ENCODE data around the gene GTF2F1.

Gene GTF2F1

DNA sequence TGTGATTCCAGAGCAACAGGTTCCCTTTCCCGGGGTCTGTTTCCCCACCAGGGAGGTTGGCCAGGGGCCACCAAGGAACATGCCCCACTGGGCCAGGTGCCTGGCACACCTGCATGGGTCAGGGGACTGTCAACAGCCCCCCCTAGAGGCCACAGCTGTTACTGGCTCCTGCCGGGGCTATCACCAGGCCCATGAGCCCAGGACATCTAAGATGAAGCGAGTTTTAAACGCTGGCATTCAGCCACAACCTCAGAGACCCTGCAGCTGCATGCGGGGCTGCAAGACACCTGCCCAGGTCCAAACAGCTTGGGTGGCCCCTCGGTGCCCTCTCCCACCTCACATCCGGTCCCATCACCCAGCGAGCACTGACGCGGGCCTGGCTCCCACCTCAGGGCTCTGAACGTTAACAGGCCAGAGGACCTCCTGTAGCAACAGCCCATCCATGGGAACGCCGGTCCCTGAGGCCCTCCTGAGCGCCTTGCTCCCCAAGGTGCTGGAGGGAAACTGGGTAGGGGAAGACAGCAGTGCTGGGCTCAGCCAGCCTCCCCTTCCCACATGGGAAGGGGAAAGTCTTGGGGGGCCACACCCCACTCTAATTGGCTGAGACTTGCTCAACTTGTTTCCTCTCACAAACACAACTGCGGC lies 19.6 kb upstream of the GTF2F1 start:
- peaks cover 57% of the 10 kb centered on the region for H3K36me3 ChIP-seq (replicated peaks; ENCODE audit: low read depth, low read length)
- H2AFZ ChIP-seq (ENCODE audit: low read depth, low read length), result no peak overlapping the region
- H4K20me1 ChIP-seq (ENCODE audit: insufficient read depth, low read length), result peaks cover 10% of the 10 kb centered on the region
- H3K4me3 ChIP-seq (ENCODE audit: low read length), result no peak overlapping the region
- TF ChIP-seq, protein P1, sequence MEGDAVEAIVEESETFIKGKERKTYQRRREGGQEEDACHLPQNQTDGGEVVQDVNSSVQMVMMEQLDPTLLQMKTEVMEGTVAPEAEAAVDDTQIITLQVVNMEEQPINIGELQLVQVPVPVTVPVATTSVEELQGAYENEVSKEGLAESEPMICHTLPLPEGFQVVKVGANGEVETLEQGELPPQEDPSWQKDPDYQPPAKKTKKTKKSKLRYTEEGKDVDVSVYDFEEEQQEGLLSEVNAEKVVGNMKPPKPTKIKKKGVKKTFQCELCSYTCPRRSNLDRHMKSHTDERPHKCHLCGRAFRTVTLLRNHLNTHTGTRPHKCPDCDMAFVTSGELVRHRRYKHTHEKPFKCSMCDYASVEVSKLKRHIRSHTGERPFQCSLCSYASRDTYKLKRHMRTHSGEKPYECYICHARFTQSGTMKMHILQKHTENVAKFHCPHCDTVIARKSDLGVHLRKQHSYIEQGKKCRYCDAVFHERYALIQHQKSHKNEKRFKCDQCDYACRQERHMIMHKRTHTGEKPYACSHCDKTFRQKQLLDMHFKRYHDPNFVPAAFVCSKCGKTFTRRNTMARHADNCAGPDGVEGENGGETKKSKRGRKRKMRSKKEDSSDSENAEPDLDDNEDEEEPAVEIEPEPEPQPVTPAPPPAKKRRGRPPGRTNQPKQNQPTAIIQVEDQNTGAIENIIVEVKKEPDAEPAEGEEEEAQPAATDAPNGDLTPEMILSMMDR (IDR thresholded peaks at IDR 0.05; ENCODE audit: low read depth, low read length), result peak; percentile 60
- no peak for TF ChIP-seq EZH2phosphoT487 (IDR thresholded peaks at IDR 0.05; ENCODE audit: low read depth)
- no peak overlapping the region for H3K4me2 ChIP-seq (ENCODE audit: low read length)
- H3K9me3 ChIP-seq (ENCODE audit: insufficient read depth, low read length), result no peaks in the 10 kb centered on the region
- no peak overlapping the region for H3K27ac ChIP-seq (ENCODE audit: low read length)
- H3K79me2 ChIP-seq (ENCODE audit: low read length), result peaks cover 5% of the 10 kb centered on the region; the same call in 1 of the 2 replicates
- no peaks in the 10 kb centered on the region for H3K27me3 ChIP-seq (ENCODE audit: low read depth, low read length)
- H3K9ac ChIP-seq (ENCODE audit: low read length), result no peak overlapping the region
- H3K4me1 ChIP-seq (ENCODE audit: low read length), result no peaks in the 10 kb centered on the region

GRCh38 chr19:6412061-6412446 lies 19.1 kb upstream of the GTF2F1 start:
- Histone ChIP-seq H3K27ac (ENCODE audit: low read length) (no peak overlapping the region), H3K9ac (ENCODE audit: low read length) (no peak overlapping the region), H3K27me3 (ENCODE audit: low read depth, low read length) (no peaks in the 10 kb centered on the region), H3K36me3 (replicated peaks; ENCODE audit: low read depth, low read length) (peaks cover 51% of the 10 kb centered on the region), H3K79me2 (ENCODE audit: low read length) (peaks cover under 1% of the 10 kb centered on the region; the same call in 1 of the 2 replicates), H3K4me3 (ENCODE audit: low read length) (no peak overlapping the region), H2AFZ (ENCODE audit: low read depth, low read length) (no peak overlapping the region), H3K9me3 (ENCODE audit: insufficient read depth, low read length) (no peaks in the 10 kb centered on the region), H3K4me1 (ENCODE audit: low read length) (no peaks in the 10 kb centered on the region), H4K20me1 (ENCODE audit: insufficient read depth, low read length) (peaks cover 5% of the 10 kb centered on the region; the same call in 1 of the 2 replicates), H3K4me2 (ENCODE audit: low read length) (no peak overlapping the region)
- TF ChIP-seq EZH2phosphoT487 (IDR thresholded peaks at IDR 0.05; ENCODE audit: low read depth), result no peak
- TF ChIP-seq, protein P1 (IDR thresholded peaks at IDR 0.05; ENCODE audit: low read depth, low read length), result no peak

DNA sequence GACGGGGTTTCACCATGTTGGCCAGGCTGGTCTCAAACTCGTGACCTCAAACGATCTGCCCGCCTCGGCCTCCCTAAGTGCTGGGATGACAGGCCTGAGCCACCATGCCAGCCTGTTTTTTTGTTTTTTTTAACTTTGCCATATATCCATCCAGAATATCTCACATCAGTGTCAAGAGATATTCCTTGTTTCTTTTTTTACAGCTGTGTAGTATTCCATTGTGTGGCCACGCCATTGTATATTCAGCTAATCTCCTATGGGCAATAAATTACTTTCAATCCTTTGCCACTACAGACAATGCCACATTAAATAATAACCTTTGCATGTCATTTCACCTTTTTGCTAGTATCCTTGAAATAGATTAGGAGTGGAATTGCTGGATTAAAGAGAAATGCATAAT lies 16.4 kb upstream of the GTF2F1 start:
- H3K9ac ChIP-seq (ENCODE audit: low read length), result no peak overlapping the region
- no peaks in the 10 kb centered on the region for H3K9me3 ChIP-seq (ENCODE audit: insufficient read depth, low read length)
- no peak overlapping the region for H3K27ac ChIP-seq (ENCODE audit: low read length)
- H2AFZ ChIP-seq (ENCODE audit: low read depth, low read length), result no peak overlapping the region
- H3K36me3 ChIP-seq (replicated peaks; ENCODE audit: low read depth, low read length), result peaks cover 27% of the 10 kb centered on the region
- H3K27me3 ChIP-seq (ENCODE audit: low read depth, low read length), result no peaks in the 10 kb centered on the region
- no peaks in the 10 kb centered on the region for H3K79me2 ChIP-seq (ENCODE audit: low read length)
- no peaks in the 10 kb centered on the region for H3K4me1 ChIP-seq (ENCODE audit: low read length)
- peaks cover 3% of the 10 kb centered on the region; the same call in 1 of the 2 replicates for H4K20me1 ChIP-seq (ENCODE audit: insufficient read depth, low read length)
- no peak overlapping the region for H3K4me2 ChIP-seq (ENCODE audit: low read length)
- no peak overlapping the region for H3K4me3 ChIP-seq (ENCODE audit: low read length)
- TF ChIP-seq EZH2phosphoT487 (IDR thresholded peaks at IDR 0.05; ENCODE audit: low read depth), result no peak

GRCh38 chr19:6406401-6406800 lies 13.4 kb upstream of the GTF2F1 start:
- H3K4me1 ChIP-seq (ENCODE audit: low read length), result no peaks in the 10 kb centered on the region
- no peak for TF ChIP-seq EZH2phosphoT487 (IDR thresholded peaks at IDR 0.05; ENCODE audit: low read depth)
- TF ChIP-seq, protein P1 (IDR thresholded peaks at IDR 0.05; ENCODE audit: low read depth, low read length), result no peak
- no peak overlapping the region for H2AFZ ChIP-seq (ENCODE audit: low read depth, low read length)
- peaks cover 3% of the 10 kb centered on the region for H3K36me3 ChIP-seq (replicated peaks; ENCODE audit: low read depth, low read length)
- no peaks in the 10 kb centered on the region for H3K9me3 ChIP-seq (ENCODE audit: insufficient read depth, low read length)
- H3K79me2 ChIP-seq (ENCODE audit: low read length), result no peaks in the 10 kb centered on the region
- no peaks in the 10 kb centered on the region for H4K20me1 ChIP-seq (ENCODE audit: insufficient read depth, low read length)
- H3K27me3 ChIP-seq (ENCODE audit: low read depth, low read length), result no peaks in the 10 kb centered on the region
- no peak overlapping the region for H3K9ac ChIP-seq (ENCODE audit: low read length)
- no peak overlapping the region for H3K4me2 ChIP-seq (ENCODE audit: low read length)
- no peak overlapping the region for H3K27ac ChIP-seq (ENCODE audit: low read length)
- H3K4me3 ChIP-seq (ENCODE audit: low read length), result no peak overlapping the region
